A172 (cell line): Measurements from ENCODE around the gene ADM2. TPM values are rescaled to one million over a fixed set of nuclear protein-coding genes. Genes with fewer than 3 reads are reported as not detected.

ENCODE experiments used
- total RNA-seq: library from RNA; depleted of rRNA; stranded (reverse); fragments of >200 nt; shearing (Covaris generic); gene quantifications from 2 replicates; pipeline ENCODE4 v1.2.3, GENCODE V29; 2014; rRNA removed

Gene ADM2
- total RNA-seq, 1 experiment from 2014 or later: not detected

Other genes with a start within 250 kb of the ADM2 start
- 8.9 and 10.6 TPM in 2 replicates for gene TUBGCP6, start 236.5 kb upstream of the ADM2 start, total RNA-seq
- 11.4 and 12.6 TPM in 2 replicates for gene HDAC10, start 230.3 kb upstream of the ADM2 start, total RNA-seq
- 31.4 and 32.2 TPM in 2 replicates for gene MAPK12, start 219.9 kb upstream of the ADM2 start, total RNA-seq
- gene MAPK11, start 211.2 kb upstream of the ADM2 start, total RNA-seq: 13.4 and 15.4 TPM in 2 replicates
- gene PLXNB2, start 173.9 kb upstream of the ADM2 start, total RNA-seq: 64.9 and 65.0 TPM in 2 replicates
- 1.2 and 2.9 TPM in 2 replicates for gene DENND6B, start 154.5 kb upstream of the ADM2 start, total RNA-seq
- gene PPP6R2, start 138.2 kb upstream of the ADM2 start, total RNA-seq: 28.0 and 36.6 TPM in 2 replicates
- 43.0 and 48.2 TPM in 2 replicates for gene SBF1, start 6.5 kb upstream of the ADM2 start, total RNA-seq
- gene MIOX, start 5.3 kb downstream of the ADM2 start, total RNA-seq: not detected in 2 replicates
- gene LMF2, start 26.2 kb downstream of the ADM2 start, total RNA-seq: 21.3 and 28.7 TPM in 2 replicates
- gene NCAPH2, start 26.7 kb downstream of the ADM2 start, total RNA-seq: 51.8 and 55.6 TPM in 2 replicates
- gene SCO2, start 44.1 kb downstream of the ADM2 start, total RNA-seq: 8.0 and 9.5 TPM in 2 replicates
- 0.10 and 0.31 TPM in 2 replicates for gene TYMP, start 48.5 kb downstream of the ADM2 start, total RNA-seq
- gene KLHDC7B, start 64.4 kb downstream of the ADM2 start, total RNA-seq: 0.17 TPM in 1 of 2 replicates, not detected in the other
- gene SYCE3, start 81.4 kb downstream of the ADM2 start, total RNA-seq: 2.5 TPM in 1 of 2 replicates, not detected in the other
- 6.4 and 13.8 TPM in 2 replicates for gene CPT1B, start 96.9 kb downstream of the ADM2 start, total RNA-seq
- 27.9 and 30.7 TPM in 2 replicates for gene CHKB, start 101.3 kb downstream of the ADM2 start, total RNA-seq
- gene MAPK8IP2, start 119.2 kb downstream of the ADM2 start, total RNA-seq: 7.9 and 10.8 TPM in 2 replicates
- 12.8 and 14.3 TPM in 2 replicates for gene ARSA, start 146.6 kb downstream of the ADM2 start, total RNA-seq
- 0.84 and 0.98 TPM in 2 replicates for gene SHANK3, start 191.3 kb downstream of the ADM2 start, total RNA-seq